ENCODE results near the gene TANC1. TPM values are rescaled to one million over a fixed set of nuclear protein-coding genes. Genes with fewer than 3 reads are reported as not detected.

The TANC1 gene
- total and polyA plus RNA-seq, 7 donors, result 3.6 to 74.5 (median 47.0) TPM

DNA sequence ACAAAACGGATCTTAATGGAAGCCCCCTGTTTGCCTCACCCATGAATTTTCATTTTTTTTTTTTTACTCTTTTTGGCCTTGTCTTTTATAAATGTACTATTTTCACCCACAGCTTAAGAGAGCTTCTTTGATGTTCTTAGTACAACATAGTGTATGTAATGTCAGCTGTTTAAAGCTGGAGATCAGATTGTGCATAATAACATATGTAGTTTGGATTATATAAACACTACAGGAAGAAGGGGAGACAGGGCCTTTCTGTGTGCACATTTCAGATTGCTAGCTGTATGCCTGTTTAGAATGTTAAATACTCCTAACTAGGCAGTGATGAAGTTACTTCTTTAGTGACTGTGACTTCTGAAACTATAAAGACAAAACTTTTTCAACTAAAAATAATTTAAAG lies 2.1 kb upstream of the TANC1 start:
- TF ChIP-seq POLR2A (IDR thresholded peaks at IDR 0.05) (no peak), EP300 (IDR thresholded peaks at IDR 0.05) (no peak), POLR2AphosphoS5 (IDR thresholded peaks at IDR 0.05) (no peak)
- TF ChIP-seq, protein P1, sequence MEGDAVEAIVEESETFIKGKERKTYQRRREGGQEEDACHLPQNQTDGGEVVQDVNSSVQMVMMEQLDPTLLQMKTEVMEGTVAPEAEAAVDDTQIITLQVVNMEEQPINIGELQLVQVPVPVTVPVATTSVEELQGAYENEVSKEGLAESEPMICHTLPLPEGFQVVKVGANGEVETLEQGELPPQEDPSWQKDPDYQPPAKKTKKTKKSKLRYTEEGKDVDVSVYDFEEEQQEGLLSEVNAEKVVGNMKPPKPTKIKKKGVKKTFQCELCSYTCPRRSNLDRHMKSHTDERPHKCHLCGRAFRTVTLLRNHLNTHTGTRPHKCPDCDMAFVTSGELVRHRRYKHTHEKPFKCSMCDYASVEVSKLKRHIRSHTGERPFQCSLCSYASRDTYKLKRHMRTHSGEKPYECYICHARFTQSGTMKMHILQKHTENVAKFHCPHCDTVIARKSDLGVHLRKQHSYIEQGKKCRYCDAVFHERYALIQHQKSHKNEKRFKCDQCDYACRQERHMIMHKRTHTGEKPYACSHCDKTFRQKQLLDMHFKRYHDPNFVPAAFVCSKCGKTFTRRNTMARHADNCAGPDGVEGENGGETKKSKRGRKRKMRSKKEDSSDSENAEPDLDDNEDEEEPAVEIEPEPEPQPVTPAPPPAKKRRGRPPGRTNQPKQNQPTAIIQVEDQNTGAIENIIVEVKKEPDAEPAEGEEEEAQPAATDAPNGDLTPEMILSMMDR (IDR thresholded peaks at IDR 0.05), result no peak
- DNase-seq, result no peak
- Histone ChIP-seq H3K4me1 (peaks cover 0 to 26% (median 17%) of the 10 kb centered on the region in 4 donors), H3K27me3 (no peaks in the 10 kb centered on the region), H3K36me3 (no peaks in the 10 kb centered on the region), H3K4me3 (no peak overlapping the region), H3K27ac (no peak overlapping the region), H3K9me3 (no peaks in the 10 kb centered on the region)
- 77 to 87% methylated on average over 1 of the region's 1 CpG for whole genome bisulfite sequencing, 2 donors
- intact Hi-C loops (cut with DNase I), result loop anchor here (5.0 to 10.0 kb wide), 3 partner anchors 64 to 746 kb away; partner anchors contain the start of genes BAZ2B and MARCHF7

DNA sequence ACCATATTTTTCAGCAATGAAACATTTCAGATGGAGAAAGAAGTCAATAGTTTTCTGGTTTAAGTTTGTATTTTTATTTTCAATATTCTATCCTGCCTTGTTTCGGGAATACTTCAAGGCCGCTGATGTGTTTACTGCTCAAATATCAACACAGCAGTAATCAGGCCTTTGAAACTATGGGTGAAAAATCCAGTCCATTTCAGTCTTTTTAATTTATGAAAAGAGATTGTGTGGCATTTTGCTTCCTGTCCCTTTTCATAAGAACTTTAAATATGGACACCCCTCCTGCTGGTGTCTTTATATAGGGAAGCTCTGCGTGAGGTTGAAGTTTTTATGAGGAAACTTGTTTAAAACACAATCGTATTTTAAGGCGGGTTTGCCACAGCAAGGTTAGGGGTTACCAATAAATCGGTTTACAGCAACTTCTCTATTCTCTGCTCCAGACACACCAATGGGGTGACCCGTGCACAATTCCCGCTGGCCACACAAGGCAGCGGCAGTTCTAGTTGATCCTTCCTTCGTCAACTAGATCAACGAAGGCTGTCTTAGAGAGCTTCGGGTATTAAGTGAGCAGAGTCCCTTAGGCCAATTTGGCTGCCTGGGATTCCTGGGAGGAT lies 1.2 kb upstream of the TANC1 start:
- intact Hi-C loops (cut with DNase I), result loop anchor here (5.0 to 10.0 kb wide), 3 partner anchors 65 to 745 kb away; partner anchors contain the start of genes BAZ2B and MARCHF7
- 14 to 44% methylated on average over 12 of the region's 12 CpGs for WGBS, 2 donors
- H3K9me3 ChIP-seq, result no peaks in the 10 kb centered on the region
- H3K4me3 ChIP-seq, result peak overlapping the region; percentile 65 to 82 (median 76)
- H3K27ac ChIP-seq, result peak overlapping the region; percentile 89 to 96 (median 92)
- TF ChIP-seq, protein P1 (IDR thresholded peaks at IDR 0.05), result no peak
- TF ChIP-seq POLR2A (IDR thresholded peaks at IDR 0.05) (no peak), EP300 (IDR thresholded peaks at IDR 0.05) (no peak), POLR2AphosphoS5 (IDR thresholded peaks at IDR 0.05) (no peak)
- DNase-seq, result no peak
- H3K27me3 ChIP-seq, result no peaks in the 10 kb centered on the region
- H3K36me3 ChIP-seq, result no peaks in the 10 kb centered on the region
- H3K4me1 ChIP-seq, result peaks cover 0 to 35% (median 26%) of the 10 kb centered on the region in 4 donors

DNA sequence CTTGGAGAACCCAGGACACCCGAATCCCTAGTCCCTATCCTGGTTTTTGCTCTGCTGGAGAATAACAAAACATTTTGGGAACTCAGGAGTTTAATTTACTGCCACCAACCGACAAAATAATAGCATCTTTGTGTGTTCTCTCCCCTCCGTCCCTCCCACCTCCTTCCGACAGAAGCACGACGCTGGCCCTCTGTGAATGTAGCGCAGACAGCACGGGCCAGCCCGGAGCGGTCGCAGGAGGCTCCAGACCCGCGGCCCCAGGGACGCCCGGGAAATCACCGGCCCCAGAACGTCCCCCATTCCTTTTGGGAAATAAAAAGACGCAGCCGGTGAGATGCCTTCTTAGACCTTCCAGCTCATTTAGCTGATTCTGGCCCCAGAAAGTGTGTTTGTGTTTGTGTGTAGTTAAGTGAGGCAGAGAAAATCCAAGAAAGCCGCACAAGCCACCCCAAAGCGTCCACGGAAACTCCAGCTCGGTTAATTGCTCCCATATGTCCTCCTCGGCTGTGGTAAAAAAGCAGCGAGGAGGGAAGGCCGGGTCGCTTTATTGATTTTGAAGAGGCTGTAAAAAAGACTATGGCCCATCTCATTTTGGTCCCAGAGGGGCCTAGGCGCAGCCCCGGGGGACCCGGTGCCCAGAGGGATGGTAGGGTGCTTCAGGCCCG lies 577 bp upstream of the TANC1 start:
- Histone ChIP-seq H3K4me1 (peaks cover 0 to 42% (median 33%) of the 10 kb centered on the region in 4 donors), H3K27me3 (no peaks in the 10 kb centered on the region), H3K36me3 (no peaks in the 10 kb centered on the region), H3K4me3 (peak overlapping the region; percentile 65 to 82 (median 76)), H3K9me3 (no peaks in the 10 kb centered on the region), H3K27ac (peak overlapping the region; percentile 89 to 96 (median 92))
- intact Hi-C loops (cut with DNase I), result loop anchor here (2.0 to 10.0 kb wide), 5 partner anchors 13 to 744 kb away; partner anchors contain the start of genes BAZ2B and MARCHF7
- peak; percentile 76 for DNase-seq
- TF ChIP-seq, protein P1 (IDR thresholded peaks at IDR 0.05), result no peak
- TF ChIP-seq POLR2AphosphoS5 (IDR thresholded peaks at IDR 0.05), result peak in 3 of 4 donors; percentile 17 to 27 (median 18)
- WGBS, 2 donors, result 1 to 5% methylated on average over 31 of the region's 31 CpGs

DNA sequence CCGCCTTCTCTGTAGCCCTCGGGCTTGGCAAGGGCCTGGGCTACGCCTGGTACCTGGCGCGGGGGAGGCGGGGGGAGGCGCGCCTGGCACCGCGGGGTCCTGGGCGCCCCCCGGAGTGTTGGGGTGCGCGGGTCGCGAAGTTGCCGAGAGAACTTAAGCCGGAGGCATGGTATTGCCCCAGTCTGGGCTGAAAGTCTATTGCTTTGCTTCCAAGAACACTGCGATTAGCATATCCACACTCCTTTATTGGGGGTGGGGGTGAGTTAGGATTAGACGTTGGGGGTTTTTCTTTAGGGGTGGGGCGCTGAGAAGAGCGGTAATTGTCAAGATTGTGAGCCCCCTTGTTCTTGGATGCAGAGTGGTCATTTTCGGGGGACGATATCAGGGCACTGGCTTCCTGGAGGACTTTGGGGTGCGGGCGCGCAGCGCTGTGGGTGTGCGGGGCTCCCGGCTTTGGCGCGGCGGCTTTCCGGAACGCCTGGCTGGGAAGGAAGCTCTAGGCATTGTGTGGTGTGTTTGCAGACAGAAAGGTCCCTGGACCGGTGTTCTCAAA lies 798 bp downstream of the TANC1 start:
- Histone ChIP-seq H3K4me1 (peaks cover 0 to 52% (median 43%) of the 10 kb centered on the region in 4 donors), H3K4me3 (peak overlapping the region; percentile 65 to 82 (median 76)), H3K27me3 (no peaks in the 10 kb centered on the region), H3K27ac (peak overlapping the region; percentile 89 to 96 (median 92)), H3K9me3 (no peaks in the 10 kb centered on the region), H3K36me3 (no peaks in the 10 kb centered on the region)
- TF ChIP-seq POLR2A (IDR thresholded peaks at IDR 0.05), result no peak
- no peak for TF ChIP-seq EP300 (IDR thresholded peaks at IDR 0.05)
- TF ChIP-seq POLR2AphosphoS5 (IDR thresholded peaks at IDR 0.05), result no peak
- TF ChIP-seq, protein P1 (IDR thresholded peaks at IDR 0.05), result no peak
- no peak for DNase-seq
- intact Hi-C loops (cut with DNase I), result loop anchor here (2.0 to 10.0 kb wide), 5 partner anchors 14 to 743 kb away; partner anchors contain the start of genes BAZ2B and MARCHF7
- 1% methylated on average over 36 of the region's 36 CpGs for WGBS, 2 donors

Measured in sigmoid colon (tissue), 7 donors.